Measurements from ENCODE around the gene RPL29.
"Not testable (repeated sequence)": the region's sequence is repeated elsewhere in the genome, so short reads cannot be mapped to it uniquely, and the experiment has no call there.

RPL29 gene

DNA sequence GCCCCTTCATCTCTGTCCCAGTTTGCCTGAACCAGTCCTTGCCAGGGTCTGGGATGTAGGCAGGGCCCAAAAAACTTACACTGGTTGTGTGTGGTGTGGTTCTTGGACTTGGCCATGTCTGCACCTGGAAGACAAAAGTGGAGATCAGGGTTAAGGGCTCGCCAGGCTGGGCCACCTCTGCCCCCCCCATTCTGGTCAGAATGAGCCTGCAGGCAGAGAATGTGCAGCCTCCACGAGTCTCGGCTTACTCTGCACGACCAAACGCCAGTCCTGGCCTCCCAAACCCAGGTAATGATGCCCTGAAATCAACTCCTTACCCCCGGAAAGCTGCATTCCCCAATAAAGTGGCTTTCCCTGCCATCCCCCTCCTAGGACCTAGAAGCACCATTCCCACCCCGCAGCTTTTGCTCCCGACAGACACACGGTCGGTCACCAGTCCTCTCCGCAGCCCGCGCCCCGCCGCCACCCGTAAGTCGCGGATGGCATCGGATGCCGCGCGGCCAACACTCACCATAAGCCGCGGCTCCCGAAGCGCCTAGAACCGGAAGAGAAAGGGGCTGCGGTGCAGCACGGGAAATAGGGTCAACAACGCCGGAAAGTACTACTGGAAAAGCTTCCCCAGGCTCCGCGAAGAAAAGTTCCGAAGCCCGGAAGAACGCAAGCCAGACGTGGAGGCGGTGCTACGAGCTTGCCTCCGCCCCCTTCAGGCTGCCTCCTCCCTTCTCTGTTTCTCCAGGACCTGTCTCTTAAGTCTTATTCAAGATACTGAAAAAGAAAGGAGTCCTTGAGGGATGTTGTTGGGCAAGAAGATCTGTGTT lies at the start of gene RPL29:
RPL29 (minus strand) TSS at position 550 of the 818 bp plus-strand sequence; CDS start at position 116, 434 bp downstream.
- DNase-seq (ENCODE audit: low read depth in 2 of 2) = peak; percentile 78 to 79

DNA sequence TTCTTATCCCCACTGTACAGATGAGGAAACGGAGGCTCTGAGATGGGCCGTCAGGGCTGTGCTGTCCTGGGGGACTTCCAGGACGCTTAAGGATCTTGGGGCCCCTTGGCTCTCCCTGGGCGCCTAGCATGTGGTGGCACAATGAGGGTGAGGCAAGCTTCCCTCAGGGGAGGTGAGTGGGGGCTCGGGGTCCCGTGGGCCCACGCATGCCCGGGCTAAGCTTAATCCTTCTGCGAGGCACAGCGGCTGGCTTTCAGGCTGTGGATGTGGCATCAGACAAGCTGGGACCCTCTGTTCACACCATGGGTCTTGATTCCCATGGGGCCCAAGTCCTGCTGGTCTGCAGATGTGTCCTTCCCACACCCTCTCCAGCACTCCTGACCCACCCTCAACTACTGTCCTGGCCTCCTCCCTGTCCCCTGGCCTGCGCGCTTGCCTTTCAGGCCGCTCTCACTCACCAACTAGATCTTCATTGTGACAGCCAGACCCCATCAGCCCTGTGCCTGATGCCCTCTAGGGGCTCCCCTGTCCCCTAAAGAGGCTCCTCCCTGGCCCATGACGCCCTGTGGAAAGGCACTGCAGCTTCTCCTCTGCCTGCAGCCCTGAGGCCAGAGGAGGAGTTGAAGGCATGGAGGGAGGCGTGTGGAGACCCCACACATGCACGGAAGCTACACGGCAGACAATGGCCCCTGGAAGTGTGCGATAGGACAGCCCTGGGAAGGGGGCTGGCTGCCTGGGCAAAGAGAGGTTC lies 49.3 kb upstream of the RPL29 start:
- no peak for DNase-seq (ENCODE audit: low read depth in 2 of 2)

- no peak for DNase-seq (ENCODE audit: low read depth in 2 of 2)
Measured at GRCh38 chr3:52043750-52044149, 48.1 kb upstream of the RPL29 start.

DNA sequence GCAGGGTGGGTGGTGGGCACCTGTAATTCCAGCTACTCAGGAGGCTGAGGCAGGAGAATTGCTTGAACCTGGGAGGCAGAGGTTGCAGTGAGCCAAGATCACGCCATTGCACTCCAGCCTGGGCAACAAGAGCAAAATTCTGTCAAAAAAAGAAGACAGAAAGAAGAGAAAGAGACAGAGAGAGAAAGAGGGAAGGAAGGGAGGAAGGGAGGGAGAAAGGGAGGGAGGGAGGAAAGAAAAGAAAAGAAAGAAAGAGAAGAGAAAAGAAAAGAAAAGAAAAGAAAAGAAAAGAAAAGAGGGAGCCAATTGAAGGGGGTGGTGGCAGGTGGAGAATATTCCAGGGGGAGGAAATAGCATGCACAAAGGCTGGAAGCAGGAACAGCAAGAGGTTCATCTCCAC lies 47.3 kb upstream of the RPL29 start:
- not testable (repeated sequence) for DNase-seq (ENCODE audit: low read depth in 2 of 2)

GRCh38 chr3:52041118-52041731 lies 45.5 kb upstream of the RPL29 start:
- no peak for DNase-seq (ENCODE audit: low read depth in 2 of 2)

GRCh38 chr3:52040600-52040999 lies 44.9 kb upstream of the RPL29 start:
- DNase-seq (ENCODE audit: low read depth in 2 of 2) = no peak

DNA sequence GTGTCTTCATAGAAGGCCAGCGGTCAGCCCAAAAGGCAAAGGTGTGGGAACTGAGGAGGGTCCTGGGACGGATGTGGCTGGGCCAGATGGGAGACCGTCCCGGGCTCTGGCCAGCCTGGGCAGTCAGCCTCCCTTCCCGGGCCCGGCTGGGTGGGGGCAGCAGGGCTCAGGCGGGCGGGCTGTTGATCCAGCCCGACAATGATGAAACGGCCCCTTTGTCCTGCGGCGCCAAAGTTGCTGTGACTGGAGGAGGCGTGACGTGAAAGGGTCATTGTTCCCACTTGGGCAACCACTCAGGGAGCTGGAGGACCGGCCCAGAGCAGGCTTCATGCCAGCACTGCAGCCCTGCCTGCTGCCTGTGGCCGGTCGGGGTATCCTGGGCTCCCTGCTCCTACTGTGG lies 44.2 kb upstream of the RPL29 start:
- DNase-seq (ENCODE audit: low read depth in 2 of 2) = no peak

DNA sequence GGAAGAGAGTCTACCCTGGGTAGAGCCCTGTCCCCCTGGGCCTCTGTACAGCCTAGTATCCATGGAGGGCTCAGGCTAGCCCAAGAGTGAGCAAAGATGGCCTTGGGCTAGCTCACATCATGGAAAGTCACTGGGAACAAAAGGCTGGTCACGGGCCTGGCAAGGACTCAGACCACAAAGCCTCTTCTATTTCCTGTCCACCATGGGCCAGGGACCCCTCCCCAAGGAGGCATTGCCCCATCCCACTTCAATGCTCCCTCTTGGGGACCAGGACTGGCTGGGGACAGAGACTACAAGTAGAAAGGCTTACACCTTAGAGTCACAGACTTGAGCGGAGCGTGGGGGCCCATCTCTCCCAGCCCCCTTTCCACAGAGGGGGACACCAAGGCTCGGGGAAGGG lies 43.7 kb upstream of the RPL29 start:
- no peak for DNase-seq (ENCODE audit: low read depth in 2 of 2)

- no peak for DNase-seq (ENCODE audit: low read depth in 2 of 2)
Measured at GRCh38 chr3:52038227-52038626, 42.5 kb upstream of the RPL29 start.

- no peak for DNase-seq (ENCODE audit: low read depth in 2 of 2)
Measured at GRCh38 chr3:52037291-52037690, 41.6 kb upstream of the RPL29 start.

GRCh38 chr3:52036829-52037228 lies 41.1 kb upstream of the RPL29 start:
- DNase-seq (ENCODE audit: low read depth in 2 of 2) = no peak

GRCh38 chr3:52036222-52036694 lies 40.6 kb upstream of the RPL29 start:
- no peak for DNase-seq (ENCODE audit: low read depth in 2 of 2)

DNA sequence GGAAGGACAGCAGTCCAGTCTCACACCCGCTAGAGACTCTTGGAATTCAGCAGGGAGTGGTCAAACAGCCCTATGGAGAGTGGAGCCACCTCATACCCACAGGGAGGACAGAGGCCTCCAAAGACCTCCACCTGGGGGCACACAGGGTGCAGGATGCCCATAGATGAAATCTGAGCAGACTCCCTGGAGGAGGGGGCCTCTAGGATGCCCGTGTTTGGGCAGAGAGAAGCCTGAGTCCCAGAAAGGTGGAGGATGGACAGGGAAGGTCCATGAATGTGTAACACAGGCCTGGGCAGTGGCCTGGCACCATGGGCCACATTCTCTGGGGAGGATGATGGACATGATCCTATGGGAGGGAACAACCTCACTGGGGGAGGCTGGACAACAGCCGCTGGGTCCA lies 39.0 kb upstream of the RPL29 start:
- DNase-seq (ENCODE audit: low read depth in 2 of 2) = no peak

DNA sequence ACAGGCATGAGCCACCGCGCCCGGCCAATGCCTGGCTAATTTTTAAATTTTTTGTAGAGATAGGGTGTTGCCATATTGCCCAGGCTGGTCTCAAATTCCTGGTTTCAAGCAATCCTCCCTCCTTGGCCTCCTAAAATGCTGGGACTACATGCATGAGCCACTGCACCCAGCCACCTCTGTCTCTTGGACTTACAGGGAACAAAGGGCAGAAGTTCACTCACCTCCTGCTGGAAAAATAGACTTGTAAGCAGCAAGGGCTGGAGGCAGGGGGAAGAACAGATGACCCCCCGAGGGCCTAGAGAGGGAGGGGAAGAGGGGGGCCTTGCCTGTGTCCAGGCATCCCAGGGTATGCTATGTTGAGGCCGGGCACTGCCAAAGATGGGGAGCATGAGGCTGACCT lies 38.5 kb upstream of the RPL29 start:
- DNase-seq (ENCODE audit: low read depth in 2 of 2) = no peak

DNA sequence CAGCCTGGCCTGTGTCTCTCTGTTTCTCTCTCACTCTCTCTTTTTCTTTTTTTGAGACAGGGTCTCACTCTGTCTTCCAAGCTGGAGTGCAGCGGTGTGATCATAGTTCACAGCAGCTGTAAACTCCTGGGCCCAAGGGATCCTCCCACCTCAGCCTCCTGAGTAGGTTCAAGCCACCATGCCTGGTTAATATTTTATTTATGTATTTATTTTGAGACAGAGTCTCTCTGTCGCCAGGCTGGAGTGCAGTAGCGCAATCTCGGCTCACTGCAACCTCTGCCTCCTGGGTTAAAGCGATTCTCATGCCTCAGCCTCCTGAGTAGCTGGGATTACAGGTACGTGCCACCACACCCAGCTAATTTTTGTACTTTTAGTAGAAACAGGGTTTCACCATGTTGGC lies 38.1 kb upstream of the RPL29 start:
- not testable (repeated sequence) for DNase-seq (ENCODE audit: low read depth in 2 of 2)

DNA sequence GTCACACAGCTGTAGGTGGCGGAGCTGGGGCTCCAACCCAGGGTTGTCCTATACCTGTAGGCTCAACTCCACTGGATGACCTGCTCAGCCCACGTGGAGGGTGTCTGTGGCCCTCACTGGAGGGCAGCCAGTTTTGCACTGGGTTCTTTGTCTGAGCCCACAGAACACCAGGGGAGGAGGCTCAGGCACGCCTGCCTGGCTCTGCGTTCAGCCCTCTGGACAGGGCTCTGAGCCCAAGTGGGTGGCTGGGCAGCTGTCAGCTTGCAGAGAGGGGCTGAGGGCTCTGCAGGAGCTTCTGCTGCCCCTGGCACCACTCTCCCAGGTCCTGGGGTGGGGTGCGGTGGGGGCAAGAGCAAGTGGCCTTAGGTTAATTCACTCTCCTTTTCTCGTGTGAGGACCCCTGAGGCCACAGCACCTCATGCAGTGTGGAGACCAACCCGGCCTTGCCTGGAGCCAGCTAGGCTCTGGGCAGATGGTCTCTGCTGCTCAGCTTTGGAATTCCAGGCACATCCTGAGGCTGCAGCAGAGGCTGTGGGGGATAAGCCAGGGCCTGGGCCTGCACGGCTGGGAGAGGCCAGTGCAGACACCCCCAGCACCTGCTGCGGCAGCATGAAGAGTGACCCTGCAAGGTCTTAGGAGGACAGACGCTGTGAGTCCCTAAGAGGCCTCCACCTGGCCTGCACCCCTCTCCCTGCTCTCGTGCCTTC lies 37.2 kb upstream of the RPL29 start:
- DNase-seq (ENCODE audit: low read depth in 2 of 2) = no peak

- no peak for DNase-seq (ENCODE audit: low read depth in 2 of 2)
Measured at GRCh38 chr3:52031896-52032295, 36.2 kb upstream of the RPL29 start.

DNA sequence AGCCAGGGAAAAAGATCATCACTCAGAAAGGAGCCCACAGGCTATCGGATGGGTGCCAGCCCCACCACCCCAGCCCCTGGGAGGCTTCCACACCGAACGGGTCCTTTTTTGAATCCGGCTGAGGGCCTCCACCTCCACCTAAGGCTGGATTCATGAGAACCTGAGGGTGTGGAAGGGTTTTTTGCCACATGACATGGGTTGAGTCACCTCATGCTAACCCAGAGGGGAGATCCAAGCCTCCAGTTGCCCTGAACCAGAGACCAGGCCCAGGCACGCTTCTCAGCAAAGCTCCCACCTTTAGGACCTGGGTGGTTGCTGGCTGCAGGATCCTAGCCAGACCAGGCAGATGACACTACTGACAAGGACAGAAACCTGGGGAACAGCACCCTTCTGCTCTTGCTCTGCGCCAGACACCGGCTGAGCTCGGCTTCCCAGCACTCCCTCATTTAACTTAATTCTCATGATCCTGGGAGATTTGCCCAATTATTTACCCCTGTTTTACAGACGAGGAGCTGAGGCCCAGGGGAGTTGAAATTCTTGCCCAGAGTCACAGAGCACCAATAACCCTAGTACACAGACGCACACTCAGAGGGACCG lies 35.1 kb upstream of the RPL29 start:
- no peak for DNase-seq (ENCODE audit: low read depth in 2 of 2)

DNA sequence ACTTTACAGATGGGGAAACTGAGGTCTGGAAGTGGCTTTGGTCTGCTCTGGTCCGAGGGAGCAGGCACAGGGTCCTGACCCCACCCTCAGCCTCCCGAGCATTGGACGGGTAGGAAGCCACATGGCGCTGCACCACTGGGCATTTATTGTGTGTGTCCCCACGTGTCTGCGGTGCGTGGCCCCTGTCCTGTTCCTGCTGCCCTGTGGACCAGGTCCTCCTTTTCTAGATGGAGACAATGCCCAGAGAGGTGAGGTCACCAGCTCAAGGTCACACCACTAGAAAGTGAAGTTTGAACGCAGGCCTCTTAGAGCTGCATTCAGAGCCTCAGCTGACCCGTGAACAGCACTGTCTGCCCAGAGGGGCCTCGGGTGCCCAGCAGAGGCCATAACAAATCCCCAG lies 33.8 kb upstream of the RPL29 start:
- no peak for DNase-seq (ENCODE audit: low read depth in 2 of 2)

- DNase-seq (ENCODE audit: low read depth in 2 of 2) = no peak
Measured at GRCh38 chr3:52029053-52029452, 33.4 kb upstream of the RPL29 start.

DNA sequence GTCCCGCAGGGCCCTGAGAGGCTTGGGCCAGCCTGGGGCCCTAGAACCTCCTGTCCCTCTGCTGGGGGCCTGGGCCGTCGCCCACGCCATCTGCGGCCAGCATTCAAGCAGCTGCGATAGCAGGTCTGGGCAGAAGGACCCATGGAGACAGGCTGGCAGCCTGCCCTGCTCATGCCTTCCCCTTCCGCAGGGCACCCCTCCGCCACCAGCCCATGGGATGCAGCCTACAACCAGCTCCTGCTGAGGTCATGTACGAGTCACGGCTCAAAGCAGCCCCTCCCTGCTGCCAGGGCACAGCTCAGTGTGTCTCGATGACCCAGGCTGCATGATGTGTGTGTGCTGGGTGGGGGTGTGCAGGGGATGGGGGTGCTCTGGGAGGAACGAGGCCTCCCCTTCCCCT lies 32.9 kb upstream of the RPL29 start:
- no peak for DNase-seq (ENCODE audit: low read depth in 2 of 2)

- DNase-seq (ENCODE audit: low read depth in 2 of 2) = no peak
Measured at GRCh38 chr3:52026041-52026440, 30.3 kb upstream of the RPL29 start.
